Thyroid gland (tissue), 4 donors: ENCODE measurements around the gene KLF2. TPM values are rescaled to one million over a fixed set of nuclear protein-coding genes. Genes with fewer than 3 reads are reported as not detected.

Experiments
- DNase-seq, 2 donors: peaks; one replicate each; pipeline ENCODE4 v3.0.0-alpha.2; 2019
- H3K27ac ChIP-seq, 3 donors: fragments of 200-600 bp; sonication (generic); 1 replicate in 2 of 3; 2 replicates in 1 of 3; pipeline ENCODE4 v1.5.1; 2016 to 2019; ENCODE audit warnings: mild to moderate bottlenecking in 1 of 3, moderate library complexity in 1 of 3
- H3K27me3 ChIP-seq: fragments of 200-600 bp; sonication (generic); one replicate; pipeline ENCODE4 v1.5.1; 2019
- H3K36me3 ChIP-seq, 2 donors: fragments of 200-600 bp; sonication (generic); one replicate each; pipeline ENCODE4 v1.5.1; 2016 to 2019
- H3K4me1 ChIP-seq, 2 donors: fragments of 200-600 bp; sonication (generic); one replicate each; pipeline ENCODE4 v1.5.1; 2017 to 2019
- H3K4me3 ChIP-seq, 3 donors: fragments of 200-600 bp; sonication (generic); replicated peaks in 1 of 3; 1 replicate in 2 of 3; 2 replicates in 1 of 3; pipeline ENCODE4 v1.5.1; 2016; ENCODE audit warnings: mild to moderate bottlenecking in 1 of 3
- H3K9me3 ChIP-seq: fragments of 200-600 bp; sonication (generic); one replicate; pipeline ENCODE4 v1.5.1; 2017
- POLR2A ChIP-seq, 2 donors: fragments of 450-650 bp; IDR thresholded peaks; one replicate each; pipeline ENCODE4 v1.6.1; 2017; ENCODE audit warnings: antibody characterized with exemption in 2 of 2, mild to moderate bottlenecking in 2 of 2, moderate library complexity in 1 of 2
- WGBS, 2 donors: methylation state at CpG; one replicate each; pipeline ENCODE4 v1.1.5; 2017; 5-methylcytosine and 5-hydroxymethylcytosine counted together
- intact Hi-C: fragments of 100-400 bp; cut with DNase I; formaldehyde crosslinking; loops from one replicate; pipeline ENCODE4 v1.15.1; 2023
- total RNA-seq, 4 donors: library from RNA; depleted of rRNA; stranded (reverse); fragments of >200 nt; gene quantifications; one replicate each; pipeline ENCODE4 v1.2.3, GENCODE V29; 2016
- TF ChIP-seq, protein P1 (sequence below), 6 experiments: fragments of 200-600 bp in 3 of 6; fragments of 450-650 bp in 3 of 6; sonication (generic) in 3 of 6; IDR thresholded peaks; one replicate each; pipeline ENCODE4 v1.5.1; 2016 to 2019; ENCODE audit warnings: antibody characterized with exemption in 6 of 6, mild to moderate bottlenecking in 2 of 6, inconsistent platforms in 1 of 6, moderate library complexity in 1 of 6

Gene KLF2
- total RNA-seq, 4 donors from 2014 or later, result 9.1 to 15.9 (median 14.0) TPM

DNA sequence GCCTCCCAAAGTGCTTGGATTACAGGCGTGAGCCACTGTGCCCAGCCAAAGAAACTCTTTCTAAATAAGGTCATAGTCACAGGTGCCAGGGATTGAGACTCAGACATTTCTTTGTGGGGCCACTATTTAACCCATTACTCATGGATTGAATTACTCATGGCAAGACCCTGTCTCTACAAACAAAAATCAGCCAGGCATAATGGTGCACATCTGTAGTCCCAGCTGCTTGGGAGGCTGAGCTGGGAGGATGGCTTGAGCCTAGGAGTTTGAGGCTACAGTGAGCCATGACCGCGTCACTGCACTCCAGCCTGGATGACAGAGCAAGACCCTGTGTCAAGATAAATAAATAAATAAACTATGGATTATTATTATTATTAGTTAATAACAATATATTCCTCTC lies 3.6 kb upstream of the KLF2 start:
- no peak for DNase-seq
- Histone ChIP-seq H3K4me3 (no peak overlapping the region), H3K9me3 (no peaks in the 10 kb centered on the region), H3K27me3 (no peaks in the 10 kb centered on the region), H3K4me1 (peaks cover 4 to 33% of the 10 kb centered on the region in 2 donors), H3K36me3 (peaks cover 0 to 3% of the 10 kb centered on the region in 2 donors), H3K27ac (no peak overlapping the region)
- intact Hi-C loops, result no loop called here
- TF ChIP-seq POLR2A (IDR thresholded peaks at IDR 0.05), result no peak
- TF ChIP-seq, protein P1, sequence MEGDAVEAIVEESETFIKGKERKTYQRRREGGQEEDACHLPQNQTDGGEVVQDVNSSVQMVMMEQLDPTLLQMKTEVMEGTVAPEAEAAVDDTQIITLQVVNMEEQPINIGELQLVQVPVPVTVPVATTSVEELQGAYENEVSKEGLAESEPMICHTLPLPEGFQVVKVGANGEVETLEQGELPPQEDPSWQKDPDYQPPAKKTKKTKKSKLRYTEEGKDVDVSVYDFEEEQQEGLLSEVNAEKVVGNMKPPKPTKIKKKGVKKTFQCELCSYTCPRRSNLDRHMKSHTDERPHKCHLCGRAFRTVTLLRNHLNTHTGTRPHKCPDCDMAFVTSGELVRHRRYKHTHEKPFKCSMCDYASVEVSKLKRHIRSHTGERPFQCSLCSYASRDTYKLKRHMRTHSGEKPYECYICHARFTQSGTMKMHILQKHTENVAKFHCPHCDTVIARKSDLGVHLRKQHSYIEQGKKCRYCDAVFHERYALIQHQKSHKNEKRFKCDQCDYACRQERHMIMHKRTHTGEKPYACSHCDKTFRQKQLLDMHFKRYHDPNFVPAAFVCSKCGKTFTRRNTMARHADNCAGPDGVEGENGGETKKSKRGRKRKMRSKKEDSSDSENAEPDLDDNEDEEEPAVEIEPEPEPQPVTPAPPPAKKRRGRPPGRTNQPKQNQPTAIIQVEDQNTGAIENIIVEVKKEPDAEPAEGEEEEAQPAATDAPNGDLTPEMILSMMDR (IDR thresholded peaks at IDR 0.05), result no peak
- WGBS, 2 donors, result 93 to 96% methylated on average over 3 of the region's 3 CpGs

DNA sequence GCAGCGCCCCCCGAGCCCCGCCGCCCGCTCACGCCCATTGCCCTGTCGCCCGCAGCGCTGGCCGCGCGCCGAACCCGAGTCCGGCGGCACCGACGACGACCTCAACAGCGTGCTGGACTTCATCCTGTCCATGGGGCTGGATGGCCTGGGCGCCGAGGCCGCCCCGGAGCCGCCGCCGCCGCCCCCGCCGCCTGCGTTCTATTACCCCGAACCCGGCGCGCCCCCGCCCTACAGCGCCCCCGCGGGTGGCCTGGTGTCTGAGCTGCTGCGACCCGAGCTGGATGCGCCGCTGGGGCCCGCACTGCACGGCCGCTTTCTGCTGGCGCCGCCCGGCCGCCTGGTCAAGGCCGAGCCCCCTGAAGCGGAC lies 518 bp downstream of the KLF2 start:
- peak overlapping the region; percentile 78 to 96 (median 93) for H3K27ac ChIP-seq
- 1% methylated on average over 18 of the region's 52 CpGs; no CpG with 5 or more reads in 1 of the 2 donors for WGBS, 2 donors
- no peak for DNase-seq
- H3K4me1 ChIP-seq, result peaks cover 0 to 50% of the 10 kb centered on the region in 2 donors
- TF ChIP-seq, protein P1 (IDR thresholded peaks at IDR 0.05), result peak in 1 of 6 experiments; percentile 5
- TF ChIP-seq POLR2A (IDR thresholded peaks at IDR 0.05), result no peak
- peaks cover 19 to 26% of the 10 kb centered on the region in 2 donors for H3K36me3 ChIP-seq
- H3K4me3 ChIP-seq, result peak overlapping the region; percentile 14 to 89 (median 88)
- no peaks in the 10 kb centered on the region for H3K9me3 ChIP-seq
- intact Hi-C loops, result loop anchor here (5.0 kb wide), 1 partner anchor 57 kb away; no protein-coding TSS in a partner anchor
- H3K27me3 ChIP-seq, result no peaks in the 10 kb centered on the region

DNA sequence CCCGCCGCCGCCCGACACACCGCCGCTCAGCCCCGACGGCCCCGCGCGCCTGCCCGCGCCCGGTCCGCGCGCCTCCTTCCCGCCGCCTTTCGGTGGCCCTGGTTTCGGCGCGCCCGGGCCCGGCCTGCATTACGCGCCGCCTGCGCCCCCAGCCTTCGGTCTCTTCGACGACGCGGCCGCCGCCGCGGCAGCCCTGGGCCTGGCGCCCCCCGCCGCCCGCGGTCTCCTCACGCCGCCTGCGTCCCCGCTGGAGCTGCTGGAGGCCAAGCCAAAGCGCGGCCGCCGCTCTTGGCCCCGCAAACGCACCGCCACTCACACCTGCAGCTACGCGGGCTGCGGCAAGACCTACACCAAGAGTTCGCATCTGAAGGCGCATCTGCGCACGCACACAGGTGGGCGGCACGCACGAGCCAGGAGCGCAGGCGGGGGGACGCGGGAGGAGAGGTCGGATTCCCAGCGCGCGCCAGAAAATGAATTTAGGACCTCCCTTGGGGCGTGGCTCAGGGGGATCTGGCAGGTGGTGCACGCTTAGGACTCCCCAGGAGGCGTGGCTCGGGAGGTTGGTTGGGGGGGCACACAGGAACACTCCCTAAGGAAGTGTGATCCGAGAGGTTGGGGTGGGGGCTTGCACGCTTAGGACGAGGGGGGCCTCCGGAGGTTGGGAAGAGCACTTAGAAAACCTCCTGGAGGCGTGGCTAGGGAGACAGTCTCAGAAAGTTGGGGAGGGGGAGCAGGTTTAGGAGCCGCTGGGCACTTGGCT lies 1.2 kb downstream of the KLF2 start:
- H3K9me3 ChIP-seq, result no peaks in the 10 kb centered on the region
- H3K27ac ChIP-seq, result peak overlapping the region; percentile 78 to 88 (median 80)
- H3K4me1 ChIP-seq, result peaks cover 0 to 50% of the 10 kb centered on the region in 2 donors
- peak overlapping the region in 2 of 3 donors; percentile 27 to 89 for H3K4me3 ChIP-seq
- H3K27me3 ChIP-seq, result no peaks in the 10 kb centered on the region
- peak; percentile 40 for DNase-seq
- intact Hi-C loops, result loop anchor here (5.0 kb wide), 1 partner anchor 56 kb away; no protein-coding TSS in a partner anchor
- TF ChIP-seq, protein P1 (IDR thresholded peaks at IDR 0.05), result peak in 1 of 6 experiments; percentile 2
- no peak for TF ChIP-seq POLR2A (IDR thresholded peaks at IDR 0.05)
- WGBS, 2 donors, result 9 to 10% methylated on average over 13 to 29 of the region's 82 CpGs
- H3K36me3 ChIP-seq, result peaks cover 19 to 26% of the 10 kb centered on the region in 2 donors

DNA sequence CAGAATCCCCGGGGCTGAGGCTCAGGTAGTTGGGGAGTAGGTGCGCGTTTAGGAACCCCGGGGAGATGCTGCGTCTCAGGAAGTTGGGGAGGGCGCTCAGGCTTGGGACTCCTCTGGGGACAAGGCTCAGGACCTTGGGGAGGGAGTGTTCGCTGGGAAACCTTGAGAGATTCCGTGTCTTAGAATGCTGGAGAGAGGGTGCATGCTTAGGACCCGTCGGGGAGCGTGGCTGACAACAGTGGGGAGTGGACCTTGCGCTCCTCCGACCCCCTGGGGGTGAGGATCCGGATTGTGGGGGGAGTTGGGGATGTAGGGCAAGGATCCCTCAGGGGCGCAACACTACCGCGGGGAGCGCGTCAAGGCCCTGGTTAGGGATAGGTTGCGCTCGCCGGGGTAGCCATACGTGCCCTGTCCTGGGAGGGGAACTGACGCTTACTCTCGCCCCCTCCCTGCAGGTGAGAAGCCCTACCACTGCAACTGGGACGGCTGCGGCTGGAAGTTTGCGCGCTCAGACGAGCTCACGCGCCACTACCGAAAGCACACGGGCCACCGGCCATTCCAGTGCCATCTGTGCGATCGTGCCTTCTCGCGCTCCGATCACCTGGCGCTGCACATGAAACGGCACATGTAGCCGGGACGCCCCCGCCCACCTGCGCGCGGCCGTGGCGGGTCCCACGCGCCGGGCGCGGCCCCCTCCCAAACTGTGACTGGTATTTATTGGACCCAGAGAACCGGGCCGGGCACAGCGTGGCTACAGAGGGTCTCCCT lies 2.0 kb downstream of the KLF2 start:
- intact Hi-C loops, result loop anchor here (5.0 kb wide), 1 partner anchor 56 kb away; no protein-coding TSS in a partner anchor
- WGBS, 2 donors, result 34 to 36% methylated on average over 15 to 57 of the region's 58 CpGs
- peaks cover 0 to 49% of the 10 kb centered on the region in 2 donors for H3K4me1 ChIP-seq
- H3K27ac ChIP-seq, result peak overlapping the region; percentile 78 to 88 (median 80)
- H3K36me3 ChIP-seq, result peaks cover 19 to 26% of the 10 kb centered on the region in 2 donors
- peak overlapping the region in 2 of 3 donors; percentile 27 to 89 for H3K4me3 ChIP-seq
- no peak for DNase-seq
- no peaks in the 10 kb centered on the region for H3K27me3 ChIP-seq
- TF ChIP-seq, protein P1 (IDR thresholded peaks at IDR 0.05), result no peak
- no peak for TF ChIP-seq POLR2A (IDR thresholded peaks at IDR 0.05)
- H3K9me3 ChIP-seq, result no peaks in the 10 kb centered on the region
